ENCODE measurements around the gene INPP4A. TPM values are rescaled to one million over a fixed set of nuclear protein-coding genes. Genes with fewer than 3 reads are reported as not detected.

Gene INPP4A
- total RNA-seq, 1 donor = 26.8 TPM

GRCh38 chr2:98598781-98599428, 154.2 kb downstream of the INPP4A start:
- no peak overlapping the region for H3K4me3 ChIP-seq (ENCODE audit: low read depth, low read length)
- no peak for TF ChIP-seq CTCF (IDR thresholded peaks at IDR 0.05; ENCODE audit: insufficient read depth, low read depth, low read length)
- DNase-seq (ENCODE audit: low read depth) = peak; percentile 21

- peak; percentile 38 for DNase-seq (ENCODE audit: low read depth)
- peak; percentile 76 for TF ChIP-seq CTCF (IDR thresholded peaks at IDR 0.05; ENCODE audit: insufficient read depth, low read depth, low read length)
Measured at GRCh38 chr2:98601532-98602132, 157.0 kb downstream of the INPP4A start.

GRCh38 chr2:98604547-98604946, 159.9 kb downstream of the INPP4A start:
- no peak for TF ChIP-seq CTCF (IDR thresholded peaks at IDR 0.05; ENCODE audit: insufficient read depth, low read depth, low read length)
- DNase-seq (ENCODE audit: low read depth) = no peak

More at GRCh38 chr2:98601532-98602132, 157.0 kb downstream of the INPP4A start:
- H3K4me3 ChIP-seq (ENCODE audit: low read depth, low read length) = no peak overlapping the region

GRCh38 chr2:98605076-98605475, 160.4 kb downstream of the INPP4A start:
- no peak overlapping the region for H3K4me3 ChIP-seq (ENCODE audit: low read depth, low read length)
- TF ChIP-seq CTCF (IDR thresholded peaks at IDR 0.05; ENCODE audit: insufficient read depth, low read depth, low read length) = no peak
- no peak for DNase-seq (ENCODE audit: low read depth)

More at GRCh38 chr2:98604547-98604946, 159.9 kb downstream of the INPP4A start:
- H3K4me3 ChIP-seq (ENCODE audit: low read depth, low read length) = no peak overlapping the region

- DNase-seq (ENCODE audit: low read depth) = no peak
- H3K4me3 ChIP-seq (ENCODE audit: low read depth, low read length) = no peak overlapping the region
- no peak for TF ChIP-seq CTCF (IDR thresholded peaks at IDR 0.05; ENCODE audit: insufficient read depth, low read depth, low read length)
Measured at GRCh38 chr2:98606431-98606830, 161.8 kb downstream of the INPP4A start.

- no peak for TF ChIP-seq CTCF (IDR thresholded peaks at IDR 0.05; ENCODE audit: insufficient read depth, low read depth, low read length)
- H3K4me3 ChIP-seq (ENCODE audit: low read depth, low read length) = peak overlapping the region; percentile 88
- DNase-seq (ENCODE audit: low read depth) = no peak
Measured at GRCh38 chr2:98607104-98607503, 162.4 kb downstream of the INPP4A start.

All from fibroblast of villous mesenchyme (primary cell).